ENCODE results near the gene CTNNA3. TPM values are rescaled to one million over a fixed set of nuclear protein-coding genes. Genes with fewer than 3 reads are reported as not detected.

Gene CTNNA3
- polyA plus RNA-seq, 1 donor from 2014 or later = 0.14 TPM

DNA sequence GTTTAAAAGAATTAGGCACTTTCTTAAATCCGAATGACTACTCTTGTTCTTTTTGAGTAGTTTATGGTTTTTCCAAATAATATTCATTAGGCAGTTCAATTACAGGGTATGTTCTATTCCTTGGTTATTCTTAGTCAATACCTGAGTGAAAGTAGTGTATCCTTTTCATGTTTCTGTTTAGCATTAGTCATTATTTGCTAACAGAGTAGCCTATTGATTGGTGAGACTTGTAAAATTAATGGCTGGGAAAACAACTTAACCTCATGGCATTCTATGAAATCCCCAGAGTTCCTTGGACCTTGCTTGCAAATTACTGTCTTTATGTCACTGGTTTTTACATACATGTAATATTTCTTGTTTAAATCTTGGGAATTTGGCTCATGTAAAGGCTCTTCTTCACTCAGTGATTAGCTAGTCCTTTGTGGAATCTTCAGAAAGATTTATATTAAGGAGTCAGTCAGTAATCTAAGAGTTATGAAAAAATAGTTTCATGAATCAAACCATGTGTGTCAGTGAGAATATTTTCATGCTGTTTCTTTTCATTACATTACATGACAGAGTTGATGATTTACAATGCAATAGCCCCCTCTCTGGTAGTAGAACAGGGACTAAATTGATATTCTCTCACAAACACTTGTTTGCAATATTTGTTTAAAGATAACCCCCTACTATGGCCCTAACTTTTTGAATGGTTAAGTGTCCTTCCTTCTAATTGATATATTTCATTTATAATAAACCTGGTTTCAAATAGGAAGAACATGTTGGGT lies 851.6 kb downstream of the CTNNA3 start:
- no peak overlapping the region for H3K27ac ChIP-seq (ENCODE audit: low read length)
- H3K4me3 ChIP-seq (ENCODE audit: low read length) = no peak overlapping the region
- no peaks in the 10 kb centered on the region for H4K20me1 ChIP-seq (ENCODE audit: insufficient read depth)
- no peaks in the 10 kb centered on the region for H3K79me2 ChIP-seq (replicated peaks; ENCODE audit: insufficient read depth, low read length)
- H3K4me2 ChIP-seq (ENCODE audit: low read length) = no peak overlapping the region
- H2AFZ ChIP-seq (ENCODE audit: low read depth, low read length) = no peak overlapping the region
- H3K9me2 ChIP-seq (ENCODE audit: insufficient read depth, low read length) = no peaks in the 10 kb centered on the region
- H3K9ac ChIP-seq (ENCODE audit: low read length) = no peak overlapping the region
- peak; percentile 57 for TF ChIP-seq RAD21 (conservative IDR thresholded peaks at IDR 0.05)
- TF ChIP-seq POLR2AphosphoS5 (IDR thresholded peaks at IDR 0.05) = no peak
- TF ChIP-seq, protein P1, sequence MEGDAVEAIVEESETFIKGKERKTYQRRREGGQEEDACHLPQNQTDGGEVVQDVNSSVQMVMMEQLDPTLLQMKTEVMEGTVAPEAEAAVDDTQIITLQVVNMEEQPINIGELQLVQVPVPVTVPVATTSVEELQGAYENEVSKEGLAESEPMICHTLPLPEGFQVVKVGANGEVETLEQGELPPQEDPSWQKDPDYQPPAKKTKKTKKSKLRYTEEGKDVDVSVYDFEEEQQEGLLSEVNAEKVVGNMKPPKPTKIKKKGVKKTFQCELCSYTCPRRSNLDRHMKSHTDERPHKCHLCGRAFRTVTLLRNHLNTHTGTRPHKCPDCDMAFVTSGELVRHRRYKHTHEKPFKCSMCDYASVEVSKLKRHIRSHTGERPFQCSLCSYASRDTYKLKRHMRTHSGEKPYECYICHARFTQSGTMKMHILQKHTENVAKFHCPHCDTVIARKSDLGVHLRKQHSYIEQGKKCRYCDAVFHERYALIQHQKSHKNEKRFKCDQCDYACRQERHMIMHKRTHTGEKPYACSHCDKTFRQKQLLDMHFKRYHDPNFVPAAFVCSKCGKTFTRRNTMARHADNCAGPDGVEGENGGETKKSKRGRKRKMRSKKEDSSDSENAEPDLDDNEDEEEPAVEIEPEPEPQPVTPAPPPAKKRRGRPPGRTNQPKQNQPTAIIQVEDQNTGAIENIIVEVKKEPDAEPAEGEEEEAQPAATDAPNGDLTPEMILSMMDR (IDR thresholded peaks at IDR 0.05; ENCODE audit: poor library complexity, severe bottlenecking) = peak; percentile 49
- H3F3A ChIP-seq (ENCODE audit: insufficient read depth, low read length, poor library complexity, severe bottlenecking) = no peaks in the 10 kb centered on the region
- H3K27me3 ChIP-seq (ENCODE audit: insufficient read depth, low read depth, low read length) = no peaks in the 10 kb centered on the region
- no peaks in the 10 kb centered on the region for H3K36me3 ChIP-seq (ENCODE audit: insufficient read depth, low read length)
- no peaks in the 10 kb centered on the region for H3K9me3 ChIP-seq (ENCODE audit: low read length)

DNA sequence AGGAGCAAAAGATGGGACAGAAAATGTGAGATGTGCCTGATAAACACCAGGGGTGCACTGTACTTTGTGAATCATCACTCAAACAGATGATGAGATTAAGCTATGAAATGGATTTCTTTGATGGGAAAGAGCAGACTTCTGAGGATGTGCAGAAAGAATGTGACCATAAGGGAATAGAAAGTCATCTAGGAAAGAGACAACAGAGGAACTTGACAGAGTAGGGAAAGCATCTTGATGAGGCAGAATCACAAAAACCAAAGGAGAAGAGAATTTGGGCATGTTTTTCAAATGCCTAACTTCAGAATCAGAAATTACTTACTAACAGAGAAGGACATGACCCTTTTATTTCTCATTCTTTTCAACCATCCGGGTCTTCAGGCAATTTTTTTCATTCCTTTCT lies 852.6 kb downstream of the CTNNA3 start:
- Histone ChIP-seq H3K27me3 (ENCODE audit: insufficient read depth, low read depth, low read length) (no peaks in the 10 kb centered on the region), H3K9ac (ENCODE audit: low read length) (no peak overlapping the region), H2AFZ (ENCODE audit: low read depth, low read length) (no peak overlapping the region), H3K27ac (ENCODE audit: low read length) (no peak overlapping the region), H3K4me2 (ENCODE audit: low read length) (no peak overlapping the region), H3K9me2 (ENCODE audit: insufficient read depth, low read length) (no peaks in the 10 kb centered on the region), H3K4me3 (ENCODE audit: low read length) (no peak overlapping the region), H3K79me2 (replicated peaks; ENCODE audit: insufficient read depth, low read length) (no peaks in the 10 kb centered on the region), H3K9me3 (ENCODE audit: low read length) (no peaks in the 10 kb centered on the region), H3K36me3 (ENCODE audit: insufficient read depth, low read length) (no peaks in the 10 kb centered on the region), H3F3A (ENCODE audit: insufficient read depth, low read length, poor library complexity, severe bottlenecking) (no peaks in the 10 kb centered on the region), H4K20me1 (ENCODE audit: insufficient read depth) (no peaks in the 10 kb centered on the region)
- no peak for TF ChIP-seq POLR2AphosphoS5 (IDR thresholded peaks at IDR 0.05)
- TF ChIP-seq, protein P2, sequence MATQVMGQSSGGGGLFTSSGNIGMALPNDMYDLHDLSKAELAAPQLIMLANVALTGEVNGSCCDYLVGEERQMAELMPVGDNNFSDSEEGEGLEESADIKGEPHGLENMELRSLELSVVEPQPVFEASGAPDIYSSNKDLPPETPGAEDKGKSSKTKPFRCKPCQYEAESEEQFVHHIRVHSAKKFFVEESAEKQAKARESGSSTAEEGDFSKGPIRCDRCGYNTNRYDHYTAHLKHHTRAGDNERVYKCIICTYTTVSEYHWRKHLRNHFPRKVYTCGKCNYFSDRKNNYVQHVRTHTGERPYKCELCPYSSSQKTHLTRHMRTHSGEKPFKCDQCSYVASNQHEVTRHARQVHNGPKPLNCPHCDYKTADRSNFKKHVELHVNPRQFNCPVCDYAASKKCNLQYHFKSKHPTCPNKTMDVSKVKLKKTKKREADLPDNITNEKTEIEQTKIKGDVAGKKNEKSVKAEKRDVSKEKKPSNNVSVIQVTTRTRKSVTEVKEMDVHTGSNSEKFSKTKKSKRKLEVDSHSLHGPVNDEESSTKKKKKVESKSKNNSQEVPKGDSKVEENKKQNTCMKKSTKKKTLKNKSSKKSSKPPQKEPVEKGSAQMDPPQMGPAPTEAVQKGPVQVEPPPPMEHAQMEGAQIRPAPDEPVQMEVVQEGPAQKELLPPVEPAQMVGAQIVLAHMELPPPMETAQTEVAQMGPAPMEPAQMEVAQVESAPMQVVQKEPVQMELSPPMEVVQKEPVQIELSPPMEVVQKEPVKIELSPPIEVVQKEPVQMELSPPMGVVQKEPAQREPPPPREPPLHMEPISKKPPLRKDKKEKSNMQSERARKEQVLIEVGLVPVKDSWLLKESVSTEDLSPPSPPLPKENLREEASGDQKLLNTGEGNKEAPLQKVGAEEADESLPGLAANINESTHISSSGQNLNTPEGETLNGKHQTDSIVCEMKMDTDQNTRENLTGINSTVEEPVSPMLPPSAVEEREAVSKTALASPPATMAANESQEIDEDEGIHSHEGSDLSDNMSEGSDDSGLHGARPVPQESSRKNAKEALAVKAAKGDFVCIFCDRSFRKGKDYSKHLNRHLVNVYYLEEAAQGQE (IDR thresholded peaks at IDR 0.05; ENCODE audit: borderline replicate concordance) = no peak

DNA sequence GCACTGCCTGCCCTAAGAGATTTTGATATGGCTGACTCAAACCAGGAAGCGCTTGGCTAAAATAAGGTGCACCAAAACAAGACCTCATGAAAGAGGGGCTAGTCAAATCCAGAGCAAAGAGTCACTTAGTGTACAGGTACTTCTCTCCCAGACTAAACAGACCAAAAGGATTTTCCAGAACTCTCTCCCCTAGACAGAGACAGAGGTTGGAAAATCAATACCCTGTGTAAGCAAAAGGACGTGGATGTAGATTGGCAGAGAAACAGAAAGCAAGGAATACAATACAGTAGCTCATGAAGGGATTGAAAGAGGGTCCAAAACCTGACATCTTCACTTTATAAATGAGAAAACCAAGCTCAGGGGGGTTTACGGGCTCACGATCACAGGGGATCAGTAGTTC lies 853.1 kb downstream of the CTNNA3 start:
- TF ChIP-seq RAD21 (conservative IDR thresholded peaks at IDR 0.05) = no peak
- no peak for TF ChIP-seq MXI1 (conservative IDR thresholded peaks at IDR 0.05; ENCODE audit: poor library complexity, severe bottlenecking)
- TF ChIP-seq EZH2 (IDR thresholded peaks at IDR 0.05; ENCODE audit: borderline replicate concordance, insufficient read depth, low read length, poor library complexity, severe bottlenecking) = no peak
- TF ChIP-seq, protein P2 (IDR thresholded peaks at IDR 0.05; ENCODE audit: borderline replicate concordance) = no peak
- TF ChIP-seq EP300 (conservative IDR thresholded peaks at IDR 0.05; ENCODE audit: poor library complexity, severe bottlenecking) = no peak
- TF ChIP-seq SMC3 (conservative IDR thresholded peaks at IDR 0.05; ENCODE audit: poor library complexity) = no peak
- TF ChIP-seq, protein P1 (IDR thresholded peaks at IDR 0.05; ENCODE audit: poor library complexity, severe bottlenecking) = no peak
- TF ChIP-seq POLR2AphosphoS5 (IDR thresholded peaks at IDR 0.05) = no peak
- no peak for TF ChIP-seq TAF1 (IDR thresholded peaks at IDR 0.05; ENCODE audit: low read depth)
- Histone ChIP-seq H3F3A (ENCODE audit: insufficient read depth, low read length, poor library complexity, severe bottlenecking) (no peaks in the 10 kb centered on the region), H3K36me3 (ENCODE audit: insufficient read depth, low read length) (no peaks in the 10 kb centered on the region), H3K27me3 (ENCODE audit: insufficient read depth, low read depth, low read length) (no peaks in the 10 kb centered on the region), H3K4me2 (ENCODE audit: low read length) (no peak overlapping the region), H3K9me2 (ENCODE audit: insufficient read depth, low read length) (no peaks in the 10 kb centered on the region), H3K9ac (ENCODE audit: low read length) (no peak overlapping the region), H3K27ac (ENCODE audit: low read length) (no peak overlapping the region), H2AFZ (ENCODE audit: low read depth, low read length) (no peak overlapping the region), H3K4me3 (ENCODE audit: low read length) (no peak overlapping the region), H3K9me3 (ENCODE audit: low read length) (no peaks in the 10 kb centered on the region), H3K79me2 (replicated peaks; ENCODE audit: insufficient read depth, low read length) (no peaks in the 10 kb centered on the region), H4K20me1 (ENCODE audit: insufficient read depth) (no peaks in the 10 kb centered on the region)
